HepG2 (cell line): Measurements from ENCODE around the gene PCSK6. TPM values are rescaled to one million over a fixed set of nuclear protein-coding genes. Genes with fewer than 3 reads are reported as not detected.

Experiments
- ATAC-seq: fragments of 200-7000 bp; cut with Tn5 transposase; 3 replicates; pipeline ENCODE4 v1.9.1; 2020; ENCODE audit warnings: mild to moderate bottlenecking, moderate library complexity
- BruUV-seq: library from RNA; stranded (reverse); fragments of 400-500 nt; replicated peaks from 2 replicates; lab custom pipeline; 2021; lab: Mats Ljungman, UMichigan
- CTCF ChIA-PET: fragments of 300-600 bp; formaldehyde crosslinking; extraction: SDS; loops from one replicate; lab custom pipeline; 2021; ENCODE audit warnings: low total read pairs, inconsistent platforms, low intra/inter-chr PET ratio; lab: Yijun Ruan, JAX
- POLR2A ChIA-PET: fragments of 350-600 bp; sonication (Branson Sonifier 250); formaldehyde crosslinking; loops from one replicate; lab custom pipeline; 2020; ENCODE audit warnings: antibody characterized with exemption, inconsistent platforms; lab: Yijun Ruan, JAX
- DNase-seq: peaks from one replicate; pipeline ENCODE4 v3.0.0-alpha.2; 2015; ENCODE audit warnings: low spot score
- FAIRE-seq: peaks from 3 replicates; lab custom pipeline; 2011; peaks lifted over from hg19 to GRCh38; lab: Jason Lieb, UNC
- H2AFZ ChIP-seq: one replicate; pipeline ENCODE4 v1.6.1; 2011; ENCODE audit warnings: low read length, inconsistent platforms
- H3K27ac ChIP-seq: fragments of 300-600 bp; 3 replicates; pipeline ENCODE4 v1.8.0; 2011; ENCODE audit warnings: mixed run types, mild to moderate bottlenecking, mixed read lengths, low read length, inconsistent platforms; ENCODE audit not compliant: insufficient read depth; ENCODE audit errors: extremely low read length
- H3K27me3 ChIP-seq, 2 experiments: fragments of 200-600 bp in 1 of 2; 2 replicates in 1 of 2; 3 replicates in 1 of 2; pipeline versions ENCODE4 v1.6.0 to v1.8.0; 2011; ENCODE audit warnings: low read length in 2 of 2, mild to moderate bottlenecking in 2 of 2, moderate library complexity in 2 of 2, inconsistent platforms in 1 of 2; ENCODE audit not compliant: insufficient read depth in 2 of 2, control insufficient read depth in 1 of 2
- H3K36me3 ChIP-seq, 2 experiments: fragments of 200-600 bp in 1 of 2; replicated peaks in 1 of 2; 2 replicates in 1 of 2; 3 replicates in 1 of 2; pipeline versions ENCODE4 v1.5.1 to v1.8.0; 2011; ENCODE audit warnings: low read length in 2 of 2, inconsistent platforms in 1 of 2; ENCODE audit not compliant: insufficient read depth in 2 of 2, control insufficient read depth in 1 of 2
- H3K4me1 ChIP-seq: 2 replicates; pipeline ENCODE4 v1.5.1; 2012; ENCODE audit warnings: low read length, inconsistent platforms; ENCODE audit not compliant: insufficient read depth
- H3K4me2 ChIP-seq: 2 replicates; pipeline ENCODE4 v1.6.0; 2011; ENCODE audit warnings: low read depth, low read length, inconsistent platforms
- H3K4me3 ChIP-seq, 3 experiments: fragments of 200-600 bp in 1 of 3; sonication (generic), shearing (Covaris generic) in 1 of 3; replicated peaks in 1 of 3; 2 replicates each; pipeline ENCODE4 v1.5.1; 2011 to 2016; ENCODE audit warnings: low read length in 3 of 3, inconsistent platforms in 2 of 3, low read depth in 2 of 3, mild to moderate bottlenecking in 2 of 3, control low read depth in 1 of 3, mixed read lengths in 1 of 3; ENCODE audit not compliant: insufficient read depth in 1 of 3
- H3K79me2 ChIP-seq: one replicate; pipeline ENCODE4 v1.6.1; 2011; ENCODE audit warnings: low read length, inconsistent platforms; ENCODE audit not compliant: insufficient read depth
- H3K9ac ChIP-seq: 2 replicates; pipeline ENCODE4 v1.6.0; 2011; ENCODE audit warnings: mild to moderate bottlenecking, low read depth, low read length, inconsistent platforms; ENCODE audit not compliant: insufficient read depth
- H3K9me3 ChIP-seq: 2 replicates; pipeline ENCODE4 v1.5.1; 2012; ENCODE audit warnings: mild to moderate bottlenecking, low read length
- H4K20me1 ChIP-seq: 2 replicates; pipeline ENCODE4 v1.6.0; 2011; ENCODE audit warnings: inconsistent platforms, mild to moderate bottlenecking, low read length, moderate library complexity; ENCODE audit not compliant: insufficient read depth
- AGO2 ChIP-seq: fragments of 200-400 bp; formaldehyde crosslinking; optimal IDR thresholded peaks from 2 replicates; pipeline ENCODE3; 2017; ENCODE audit warnings: mild to moderate bottlenecking, low read depth, low read length, moderate library complexity
- GABPB1 ChIP-seq: IDR thresholded peaks from 2 replicates; pipeline ENCODE4 v1.6.1; 2016; ENCODE audit warnings: mild to moderate bottlenecking, missing genetic modification reagents, moderate library complexity, missing compliant biosample characterization
- TBX2 ChIP-seq: sonication (generic); formaldehyde crosslinking; IDR thresholded peaks from 2 replicates; pipeline ENCODE4 v1.5.0; 2020; ENCODE audit warnings: missing genetic modification reagents, mild to moderate bottlenecking, borderline replicate concordance
- ZNF883 ChIP-seq: sonication (generic); formaldehyde crosslinking; IDR thresholded peaks from 2 replicates; pipeline ENCODE4 v1.5.1; 2020; ENCODE audit warnings: mild to moderate bottlenecking, missing genetic modification reagents; ENCODE audit errors: not compliant biosample characterization
- WGBS: methylation state at CpG from one replicate; pipeline ENCODE4 v1.1.6; 2017; ENCODE audit warnings: low lambda C conversion rate; 5-methylcytosine and 5-hydroxymethylcytosine counted together
- in situ Hi-C: cut with HindIII; loops from 2 replicates; pipeline ENCODE4 v1.10.0; 2017; ENCODE audit warnings: low pct_unique_long_range_greater_than_20kb; ENCODE audit not compliant: extremely low pct_ligation_motif_present
- intact Hi-C: fragments of 100-400 bp; cut with micrococcal nuclease; formaldehyde crosslinking; loops from one replicate; pipeline ENCODE4 v1.10.0; 2022; ENCODE audit not compliant: unreplicated experiment
- polyA plus RNA-seq, 8 experiments: library from polyadenylated mRNA; depleted of rRNA in 3 of 8; stranded (reverse) in 7 of 8; unstranded in 1 of 8; fragments of >200 nt; fragmentation: Illumina TruSeq in 4 of 8; extraction: Trizol in 4 of 8; gene quantifications; 2 replicates each; pipeline versions ENCODE4 v1.2.1 to v1.2.3, GENCODE V29; 2011 to 2016; ENCODE audit warnings: low read depth in 4 of 8, missing spikeins in 1 of 8, mixed read lengths in 1 of 8; ENCODE audit not compliant: insufficient read depth in 1 of 8
- total RNA-seq, 5 experiments: library from RNA; depleted of rRNA; stranded (reverse); fragments of >200 nt; fragmentation: Illumina TruSeq; extraction: Trizol; gene quantifications; 2 replicates each; pipeline ENCODE4 v1.2.3, GENCODE V29; 2016; ENCODE audit warnings: low read depth in 1 of 5
- TF ChIP-seq, protein P1 (sequence below): IDR thresholded peaks from 2 replicates; pipeline ENCODE4 v1.6.1; 2016; ENCODE audit warnings: low read depth, missing genetic modification reagents, missing compliant biosample characterization

The PCSK6 gene
- total and polyA plus RNA-seq, 2 of the 13 experiments (the other 11 are each of a cell fraction or from before 2014, with no cell fraction given): 56.5 to 155 TPM

DNA sequence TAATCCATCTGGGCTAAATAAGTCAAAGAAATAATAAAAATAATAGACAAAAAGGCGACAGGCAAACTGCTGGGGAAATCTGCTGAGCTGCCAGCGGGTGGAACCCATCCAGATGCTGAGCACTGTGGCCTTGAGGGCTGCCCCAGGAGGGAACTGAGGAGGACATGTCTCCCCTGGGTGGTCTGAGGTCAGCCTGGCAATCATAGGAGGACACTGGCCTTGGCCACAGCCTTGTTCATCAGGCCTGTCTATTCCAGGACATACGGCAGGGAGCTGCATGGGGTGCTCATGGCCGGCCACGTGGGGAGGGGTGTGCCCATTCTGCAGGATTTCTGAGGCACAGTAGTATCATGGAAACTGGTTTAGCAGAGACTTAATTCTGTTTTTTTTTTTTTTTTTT, 173.0 kb downstream of the PCSK6 start (continued):
- TF ChIP-seq, protein P1, sequence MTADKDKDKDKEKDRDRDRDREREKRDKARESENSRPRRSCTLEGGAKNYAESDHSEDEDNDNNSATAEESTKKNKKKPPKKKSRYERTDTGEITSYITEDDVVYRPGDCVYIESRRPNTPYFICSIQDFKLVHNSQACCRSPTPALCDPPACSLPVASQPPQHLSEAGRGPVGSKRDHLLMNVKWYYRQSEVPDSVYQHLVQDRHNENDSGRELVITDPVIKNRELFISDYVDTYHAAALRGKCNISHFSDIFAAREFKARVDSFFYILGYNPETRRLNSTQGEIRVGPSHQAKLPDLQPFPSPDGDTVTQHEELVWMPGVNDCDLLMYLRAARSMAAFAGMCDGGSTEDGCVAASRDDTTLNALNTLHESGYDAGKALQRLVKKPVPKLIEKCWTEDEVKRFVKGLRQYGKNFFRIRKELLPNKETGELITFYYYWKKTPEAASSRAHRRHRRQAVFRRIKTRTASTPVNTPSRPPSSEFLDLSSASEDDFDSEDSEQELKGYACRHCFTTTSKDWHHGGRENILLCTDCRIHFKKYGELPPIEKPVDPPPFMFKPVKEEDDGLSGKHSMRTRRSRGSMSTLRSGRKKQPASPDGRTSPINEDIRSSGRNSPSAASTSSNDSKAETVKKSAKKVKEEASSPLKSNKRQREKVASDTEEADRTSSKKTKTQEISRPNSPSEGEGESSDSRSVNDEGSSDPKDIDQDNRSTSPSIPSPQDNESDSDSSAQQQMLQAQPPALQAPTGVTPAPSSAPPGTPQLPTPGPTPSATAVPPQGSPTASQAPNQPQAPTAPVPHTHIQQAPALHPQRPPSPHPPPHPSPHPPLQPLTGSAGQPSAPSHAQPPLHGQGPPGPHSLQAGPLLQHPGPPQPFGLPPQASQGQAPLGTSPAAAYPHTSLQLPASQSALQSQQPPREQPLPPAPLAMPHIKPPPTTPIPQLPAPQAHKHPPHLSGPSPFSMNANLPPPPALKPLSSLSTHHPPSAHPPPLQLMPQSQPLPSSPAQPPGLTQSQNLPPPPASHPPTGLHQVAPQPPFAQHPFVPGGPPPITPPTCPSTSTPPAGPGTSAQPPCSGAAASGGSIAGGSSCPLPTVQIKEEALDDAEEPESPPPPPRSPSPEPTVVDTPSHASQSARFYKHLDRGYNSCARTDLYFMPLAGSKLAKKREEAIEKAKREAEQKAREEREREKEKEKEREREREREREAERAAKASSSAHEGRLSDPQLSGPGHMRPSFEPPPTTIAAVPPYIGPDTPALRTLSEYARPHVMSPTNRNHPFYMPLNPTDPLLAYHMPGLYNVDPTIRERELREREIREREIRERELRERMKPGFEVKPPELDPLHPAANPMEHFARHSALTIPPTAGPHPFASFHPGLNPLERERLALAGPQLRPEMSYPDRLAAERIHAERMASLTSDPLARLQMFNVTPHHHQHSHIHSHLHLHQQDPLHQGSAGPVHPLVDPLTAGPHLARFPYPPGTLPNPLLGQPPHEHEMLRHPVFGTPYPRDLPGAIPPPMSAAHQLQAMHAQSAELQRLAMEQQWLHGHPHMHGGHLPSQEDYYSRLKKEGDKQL: no peak
- TF ChIP-seq TBX2 (CRISPR knock-in tag): no peak
- no peak for TF ChIP-seq ZNF883 (CRISPR knock-in tag)

DNA sequence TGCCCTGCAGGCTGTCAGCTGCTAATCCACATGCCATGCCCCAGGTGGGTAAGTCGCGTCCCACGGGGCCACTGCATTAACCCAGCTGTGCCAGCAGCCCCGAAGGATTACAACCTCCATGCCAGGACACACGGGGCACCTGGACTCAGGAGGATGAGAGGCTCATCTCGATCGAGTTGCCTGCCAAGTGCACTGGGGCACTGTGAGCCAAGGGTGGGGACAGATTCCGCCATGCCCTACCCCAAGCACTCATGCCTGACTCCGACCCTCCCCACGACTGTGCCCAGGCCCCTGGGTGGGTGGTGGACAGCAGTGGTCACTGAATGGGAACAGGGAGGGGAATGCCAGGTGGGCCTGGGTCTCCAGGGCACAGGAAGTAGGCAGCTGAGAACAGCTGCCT, 173.8 kb downstream of the PCSK6 start:
- H3K9ac ChIP-seq: no peak overlapping the region
- no peaks in the 10 kb centered on the region for H3K27me3 ChIP-seq
- no peak for DNase-seq
- TF ChIP-seq AGO2 (peak; percentile 28), GABPB1 (CRISPR knock-in tag) (no peak)
- TF ChIP-seq, all 625 proteins: peak for 1
- H3K4me1 ChIP-seq: no peaks in the 10 kb centered on the region
- H3K4me3 ChIP-seq: no peak overlapping the region
- no peak overlapping the region for H3K27ac ChIP-seq
- no TSS peak for BruUV-seq
- H4K20me1 ChIP-seq: no peaks in the 10 kb centered on the region
- no peak overlapping the region for H2AFZ ChIP-seq
- CTCF ChIA-PET: no interaction called here
- no peaks in the 10 kb centered on the region for H3K79me2 ChIP-seq
- H3K36me3 ChIP-seq: peaks cover 23 to 52% of the 10 kb centered on the region in 2 experiments
- H3K9me3 ChIP-seq: no peaks in the 10 kb centered on the region
- 100% methylated on average over 5 of the region's 10 CpGs for WGBS
- in situ Hi-C loops: no loop called here
- ATAC-seq (no peak), FAIRE-seq (no peak)
- POLR2A ChIA-PET: no interaction called here
- intact Hi-C loops: no loop called here
- H3K4me2 ChIP-seq: no peak overlapping the region
